PC-9 (cell line): ENCODE data around the gene IQCH.

Experiments
- CTCF ChIP-seq: fragments of 200-600 bp; sonication (generic); conservative IDR thresholded peaks from 2 replicates; pipeline ENCODE4 v1.6.1; 2017; ENCODE audit warnings: mixed run types, antibody characterized with exemption, mild to moderate bottlenecking, moderate library complexity
- EZH2 ChIP-seq: fragments of 200-600 bp; sonication (generic); IDR thresholded peaks from 2 replicates; pipeline ENCODE4 v1.8.0; 2017; ENCODE audit warnings: antibody characterized with exemption, low read depth

DNA sequence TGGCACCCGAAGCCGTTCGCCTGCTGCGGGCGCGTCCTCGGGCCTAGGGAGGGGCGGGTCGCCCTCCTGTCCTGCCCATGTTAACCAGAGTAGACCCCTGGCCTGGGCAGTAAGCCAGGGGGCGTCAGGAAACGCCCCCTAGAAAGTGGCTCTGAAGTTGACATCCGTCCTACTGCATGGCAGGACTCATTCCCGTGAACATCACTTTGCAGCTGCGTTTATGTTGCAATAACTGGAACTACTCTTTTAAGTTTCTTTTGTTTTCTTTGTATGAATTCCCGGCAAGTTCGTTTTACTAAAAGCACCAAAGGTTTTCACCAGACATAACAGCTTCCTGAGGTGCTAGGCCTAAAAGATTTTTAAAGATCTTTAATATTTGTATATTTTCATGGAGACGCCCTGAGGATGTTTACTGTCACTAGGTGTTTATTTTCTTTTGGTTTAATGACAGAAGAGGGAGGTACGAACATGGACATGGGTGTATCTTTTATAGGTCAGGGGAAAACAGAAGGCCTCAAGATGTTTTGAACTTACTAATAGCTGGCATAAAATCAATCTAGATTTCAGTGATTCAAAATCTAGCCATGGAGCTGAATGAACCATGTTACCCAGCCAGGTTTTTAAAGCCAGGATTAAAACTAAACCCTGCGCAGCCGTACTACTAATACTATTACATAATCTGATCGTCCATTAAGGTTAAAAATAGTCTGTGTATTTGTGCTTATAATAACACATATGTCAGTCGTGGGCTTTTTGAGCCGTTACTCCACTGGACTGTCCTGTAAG lies 267.4 kb downstream of the IQCH start:
- TF ChIP-seq CTCF (no peak), EZH2 (no peak)
